Right atrium auricular region (tissue), 2 donors: Measurements from ENCODE around the gene EVC. TPM values are rescaled to one million over a fixed set of nuclear protein-coding genes. Genes with fewer than 3 reads are reported as not detected.

Source experiments
- DNase-seq: peaks from one replicate; pipeline ENCODE4 v3.0.0-alpha.2; 2019; ENCODE audit warnings: low spot score
- H3K27ac ChIP-seq, 2 donors: fragments of 200-600 bp; sonication (generic); 1 replicate in 1 of 2; 2 replicates in 1 of 2; pipeline ENCODE4 v1.5.1; 2016 to 2019
- H3K27me3 ChIP-seq, 2 donors: fragments of 200-600 bp; sonication (generic); one replicate each; pipeline versions ENCODE4 v1.5.1 to v1.6.0; 2017 to 2019
- H3K36me3 ChIP-seq: fragments of 200-600 bp; sonication (generic); one replicate; pipeline ENCODE4 v1.5.1; 2016
- H3K4me1 ChIP-seq, 2 donors: fragments of 200-600 bp; sonication (generic); one replicate each; pipeline versions ENCODE4 v1.5.1 to v1.6.0; 2017 to 2019
- H3K4me3 ChIP-seq, 2 donors: fragments of 200-600 bp; sonication (generic); 1 replicate in 1 of 2; 2 replicates in 1 of 2; pipeline ENCODE4 v1.5.1; 2017 to 2019; ENCODE audit warnings: mild to moderate bottlenecking in 1 of 2, moderate library complexity in 1 of 2
- H3K9me3 ChIP-seq, 2 donors: fragments of 200-600 bp; sonication (generic); one replicate each; pipeline ENCODE4 v1.5.1; 2019
- CTCF ChIP-seq, 2 donors: fragments of 200-600 bp; sonication (generic); IDR thresholded peaks; one replicate each; pipeline ENCODE4 v1.5.1; 2019; ENCODE audit warnings: antibody characterized with exemption in 2 of 2
- total RNA-seq, 2 donors: library from RNA; depleted of rRNA; stranded (reverse); fragments of >200 nt; gene quantifications; one replicate each; pipeline ENCODE4 v1.1.0, GENCODE V29; 2016

EVC gene
- total RNA-seq: 10 to 100 TPM in 1 of 2 donors, 1 to 10 TPM in 1; 8.6 to 14.1 TPM

- H3K36me3 ChIP-seq: no peaks in the 10 kb centered on the region
- peak within 1 kb of the TSS; percentile 70 to 80 for H3K27ac ChIP-seq
- peaks cover 0 to 8% of the 10 kb centered on the region in 2 donors for H3K9me3 ChIP-seq
- H3K4me3 ChIP-seq: peak within 1 kb of the TSS; percentile 51 to 58
- DNase-seq: peak; percentile 85
- no peak for TF ChIP-seq CTCF (IDR thresholded peaks at IDR 0.05)
- H3K27me3 ChIP-seq: no peaks in the 10 kb centered on the region
- H3K4me1 ChIP-seq: peaks cover 0 to 39% of the 10 kb centered on the region in 2 donors
These were observed at the start of gene EVC for GRCh38 chr4:5710961-5711478. TSS of gene EVC (plus strand) at chr4:5711201. CDS start at chr4:5711381, 180 bp downstream.

- Histone ChIP-seq H3K27ac (no peak overlapping the region), H3K36me3 (peaks cover 33% of the 10 kb centered on the region), H3K4me1 (no peaks in the 10 kb centered on the region), H3K9me3 (peaks cover 0 to 10% of the 10 kb centered on the region in 2 donors), H3K27me3 (no peaks in the 10 kb centered on the region), H3K4me3 (no peak overlapping the region)
- DNase-seq: no peak
- TF ChIP-seq CTCF (IDR thresholded peaks at IDR 0.05): no peak
These were observed 49.8 kb upstream of the EVC start for GRCh38 chr4:5661237-5661636.

- Histone ChIP-seq H3K27me3 (no peaks in the 10 kb centered on the region), H3K9me3 (peaks cover 0 to 17% of the 10 kb centered on the region in 2 donors), H3K4me3 (no peak overlapping the region), H3K4me1 (no peaks in the 10 kb centered on the region), H3K36me3 (peaks cover 33% of the 10 kb centered on the region), H3K27ac (no peak overlapping the region)
- TF ChIP-seq CTCF (IDR thresholded peaks at IDR 0.05): no peak
- no peak for DNase-seq
These were observed 48.4 kb upstream of the EVC start for GRCh38 chr4:5662555-5662954.

GRCh38 chr4:5664778-5665177 lies 46.2 kb upstream of the EVC start:
- Histone ChIP-seq H3K36me3 (peaks cover 29% of the 10 kb centered on the region), H3K4me3 (no peak overlapping the region), H3K9me3 (peaks cover 0 to 17% of the 10 kb centered on the region in 2 donors), H3K27ac (no peak overlapping the region), H3K4me1 (no peaks in the 10 kb centered on the region), H3K27me3 (no peaks in the 10 kb centered on the region)
- no peak for DNase-seq
- no peak for TF ChIP-seq CTCF (IDR thresholded peaks at IDR 0.05)

- no peak for TF ChIP-seq CTCF (IDR thresholded peaks at IDR 0.05)
- Histone ChIP-seq H3K27me3 (no peaks in the 10 kb centered on the region), H3K9me3 (peaks cover 0 to 10% of the 10 kb centered on the region in 2 donors), H3K4me3 (no peak overlapping the region), H3K4me1 (no peaks in the 10 kb centered on the region), H3K36me3 (peaks cover 27% of the 10 kb centered on the region), H3K27ac (no peak overlapping the region)
- DNase-seq: no peak
These were observed 44.3 kb upstream of the EVC start for GRCh38 chr4:5666741-5667140.

- no peaks in the 10 kb centered on the region for H3K27me3 ChIP-seq
- H3K4me3 ChIP-seq: no peak overlapping the region
- no peaks in the 10 kb centered on the region for H3K9me3 ChIP-seq
- peaks cover 28% of the 10 kb centered on the region for H3K36me3 ChIP-seq
- no peaks in the 10 kb centered on the region for H3K4me1 ChIP-seq
- H3K27ac ChIP-seq: no peak overlapping the region
- TF ChIP-seq CTCF (IDR thresholded peaks at IDR 0.05): no peak
- DNase-seq: no peak
These were observed 34.2 kb upstream of the EVC start for GRCh38 chr4:5676763-5677162.
